Stomach (tissue), 4 donors: ENCODE data around the gene SLC4A11.
"Not testable (repeated sequence)": the region's sequence is repeated elsewhere in the genome, so short reads cannot be mapped to it uniquely, and the experiment has no call there.

Experiments
- CTCF ChIP-seq, 7 experiments: fragments of 450-650 bp in 4 of 7; fragments of 200-600 bp in 3 of 7; sonication (generic) in 3 of 7; IDR thresholded peaks; one replicate each; pipeline ENCODE4 v1.5.1; 2016 to 2019; ENCODE audit warnings: antibody characterized with exemption in 7 of 7, control low read depth in 2 of 7, mild to moderate bottlenecking in 1 of 7
- EP300 ChIP-seq: sonication (generic); formaldehyde crosslinking; IDR thresholded peaks from one replicate; pipeline ENCODE4 v1.6.1; 2017; ENCODE audit warnings: antibody characterized with exemption
- POLR2A ChIP-seq, 4 donors: fragments of 450-650 bp; IDR thresholded peaks; one replicate each; pipeline ENCODE4 v1.6.1; 2016; ENCODE audit warnings: antibody characterized with exemption in 4 of 4, control low read depth in 2 of 4, mild to moderate bottlenecking in 1 of 4, moderate library complexity in 1 of 4

- not testable (repeated sequence) for TF ChIP-seq CTCF (IDR thresholded peaks at IDR 0.05); POLR2A (IDR thresholded peaks at IDR 0.05); EP300
Observed at GRCh38 chr20:3215359-3215917, 23.6 kb downstream of the SLC4A11 start.
